ENCODE measurements around the gene ZFP82. TPM values are rescaled to one million over a fixed set of nuclear protein-coding genes. Genes with fewer than 3 reads are reported as not detected.

ZFP82 gene
- polyA plus RNA-seq, 1 donor, result 6.4 TPM

- Histone ChIP-seq H3K4me3 (ENCODE audit: low read length) (peak overlapping the region; percentile 40), H3K36me3 (ENCODE audit: control insufficient read depth, insufficient read depth, low read length) (no peaks in the 10 kb centered on the region), H3K9me3 (ENCODE audit: control insufficient read depth, low read depth, low read length) (peaks cover 3% of the 10 kb centered on the region), H3K27me3 (ENCODE audit: control insufficient read depth, insufficient read depth, low read length) (peaks cover 20% of the 10 kb centered on the region), H3K4me1 (ENCODE audit: control insufficient read depth, insufficient read depth, low read length) (no peaks in the 10 kb centered on the region), H3K27ac (ENCODE audit: low read length) (no peak overlapping the region)
- peak; percentile 15 to 62 for DNase-seq
- WGBS (ENCODE audit: insufficient coverage, low lambda C conversion rate), result 67% methylated on average over 1 of the region's 61 CpGs
Observed at GRCh38 chr19:36420961-36421748, 2.7 kb upstream of the ZFP82 start.

DNA sequence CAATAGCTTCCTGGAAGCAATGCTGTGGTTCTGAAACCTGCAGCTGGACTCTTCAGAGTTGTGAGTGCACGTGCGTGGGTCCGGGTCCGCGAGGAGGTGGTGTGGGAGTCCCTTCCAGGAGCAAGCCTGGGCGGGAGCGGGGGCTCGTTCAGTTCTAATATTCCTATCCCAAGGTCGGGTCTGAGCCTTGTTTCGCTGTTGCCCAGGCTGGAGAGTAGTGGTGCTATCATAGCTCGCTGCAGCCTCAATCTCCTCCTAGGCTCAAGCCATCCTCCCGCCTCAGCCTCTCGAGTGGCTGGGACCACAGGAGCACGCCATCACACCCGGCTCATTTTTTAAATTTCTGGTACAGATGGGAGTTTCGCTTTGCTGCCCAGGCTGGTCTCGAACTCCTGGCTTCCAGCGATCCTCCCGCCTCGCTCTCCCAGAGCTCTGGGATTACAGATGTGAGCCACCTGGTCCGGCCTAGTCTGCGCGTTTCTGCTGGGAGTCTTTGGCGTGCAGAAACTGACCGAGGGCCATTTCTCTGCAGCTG lies 625 bp downstream of the ZFP82 start:
- no peaks in the 10 kb centered on the region for H3K36me3 ChIP-seq (ENCODE audit: control insufficient read depth, insufficient read depth, low read length)
- H3K27me3 ChIP-seq (ENCODE audit: control insufficient read depth, insufficient read depth, low read length), result peaks cover 20% of the 10 kb centered on the region
- peaks cover 12% of the 10 kb centered on the region for H3K9me3 ChIP-seq (ENCODE audit: control insufficient read depth, low read depth, low read length)
- no CpG with 5 or more reads among the region's 25 CpGs for WGBS (ENCODE audit: insufficient coverage, low lambda C conversion rate)
- DNase-seq, result peak in 1 of 2 donors; percentile 14
- H3K4me3 ChIP-seq (ENCODE audit: low read length), result peak overlapping the region; percentile 82
- no peaks in the 10 kb centered on the region for H3K4me1 ChIP-seq (ENCODE audit: control insufficient read depth, insufficient read depth, low read length)
- peak overlapping the region; percentile 75 for H3K27ac ChIP-seq (ENCODE audit: low read length)

DNA sequence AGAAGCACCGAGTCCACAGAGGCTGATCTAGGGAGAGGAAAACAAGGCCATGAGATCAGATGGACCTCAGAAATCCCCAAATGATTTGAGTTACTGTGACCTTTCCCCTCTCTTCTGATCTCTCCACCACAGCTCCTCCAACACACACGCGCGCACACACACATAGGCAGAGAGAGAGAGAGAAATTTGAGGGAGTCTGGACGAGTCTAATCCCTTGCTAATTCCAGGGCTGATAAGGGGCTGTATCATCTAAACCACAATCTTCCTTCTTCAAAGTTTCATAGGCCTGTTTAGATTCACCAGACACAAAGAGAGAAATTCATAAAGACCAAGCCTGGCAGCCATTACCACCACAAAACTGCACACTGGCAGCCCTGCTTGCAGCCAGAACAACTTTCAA lies 8.6 kb downstream of the ZFP82 start:
- Histone ChIP-seq H3K27ac (ENCODE audit: low read length) (no peak overlapping the region), H3K36me3 (ENCODE audit: control insufficient read depth, insufficient read depth, low read length) (peaks cover 36% of the 10 kb centered on the region), H3K9me3 (ENCODE audit: control insufficient read depth, low read depth, low read length) (peaks cover 33% of the 10 kb centered on the region), H3K27me3 (ENCODE audit: control insufficient read depth, insufficient read depth, low read length) (no peaks in the 10 kb centered on the region), H3K4me3 (ENCODE audit: low read length) (no peak overlapping the region), H3K4me1 (ENCODE audit: control insufficient read depth, insufficient read depth, low read length) (no peaks in the 10 kb centered on the region)
- DNase-seq, result no peak
- WGBS (ENCODE audit: insufficient coverage, low lambda C conversion rate), result no CpG with 5 or more reads among the region's 5 CpGs

- no peaks in the 10 kb centered on the region for H3K4me1 ChIP-seq (ENCODE audit: control insufficient read depth, insufficient read depth, low read length)
- DNase-seq, result no peak
- H3K4me3 ChIP-seq (ENCODE audit: low read length), result no peak overlapping the region
- peaks cover 26% of the 10 kb centered on the region for H3K9me3 ChIP-seq (ENCODE audit: control insufficient read depth, low read depth, low read length)
- 100% methylated on average over 2 of the region's 3 CpGs for WGBS (ENCODE audit: insufficient coverage, low lambda C conversion rate)
- no peak overlapping the region for H3K27ac ChIP-seq (ENCODE audit: low read length)
- peaks cover 45% of the 10 kb centered on the region for H3K36me3 ChIP-seq (ENCODE audit: control insufficient read depth, insufficient read depth, low read length)
- no peaks in the 10 kb centered on the region for H3K27me3 ChIP-seq (ENCODE audit: control insufficient read depth, insufficient read depth, low read length)
Observed at GRCh38 chr19:36408101-36408500, 10.3 kb downstream of the ZFP82 start.

DNA sequence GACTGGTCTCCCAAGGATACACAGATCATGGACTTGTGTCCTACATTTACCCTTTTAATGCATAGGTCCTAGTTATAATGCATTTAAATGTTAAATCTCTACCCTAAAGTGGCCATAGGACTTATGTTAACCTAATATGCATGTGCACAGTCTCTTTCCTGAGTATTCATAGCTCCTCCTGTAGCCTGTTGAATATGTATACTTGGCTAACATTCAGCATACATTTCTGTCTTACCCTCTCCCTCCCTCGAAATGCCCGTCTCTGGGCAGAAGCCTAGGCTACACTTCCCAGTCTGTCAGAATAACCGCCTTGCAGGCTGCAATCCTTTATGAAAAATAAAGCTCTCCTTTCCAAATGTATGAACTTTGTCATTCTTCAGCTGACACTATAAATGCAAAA lies 13.9 kb downstream of the ZFP82 start:
- H3K4me1 ChIP-seq (ENCODE audit: control insufficient read depth, insufficient read depth, low read length), result no peaks in the 10 kb centered on the region
- peaks cover 55% of the 10 kb centered on the region for H3K36me3 ChIP-seq (ENCODE audit: control insufficient read depth, insufficient read depth, low read length)
- no peak overlapping the region for H3K27ac ChIP-seq (ENCODE audit: low read length)
- WGBS (ENCODE audit: insufficient coverage, low lambda C conversion rate), result no CpG with 5 or more reads among the region's 3 CpGs
- peaks cover 12% of the 10 kb centered on the region for H3K9me3 ChIP-seq (ENCODE audit: control insufficient read depth, low read depth, low read length)
- no peak for DNase-seq
- no peak overlapping the region for H3K4me3 ChIP-seq (ENCODE audit: low read length)
- H3K27me3 ChIP-seq (ENCODE audit: control insufficient read depth, insufficient read depth, low read length), result no peaks in the 10 kb centered on the region

GRCh38 chr19:36401475-36401874 lies 17.0 kb downstream of the ZFP82 start:
- H3K4me1 ChIP-seq (ENCODE audit: control insufficient read depth, insufficient read depth, low read length), result no peaks in the 10 kb centered on the region
- H3K36me3 ChIP-seq (ENCODE audit: control insufficient read depth, insufficient read depth, low read length), result peaks cover 34% of the 10 kb centered on the region
- peaks cover 3% of the 10 kb centered on the region for H3K9me3 ChIP-seq (ENCODE audit: control insufficient read depth, low read depth, low read length)
- no peak for DNase-seq
- no peaks in the 10 kb centered on the region for H3K27me3 ChIP-seq (ENCODE audit: control insufficient read depth, insufficient read depth, low read length)
- H3K4me3 ChIP-seq (ENCODE audit: low read length), result no peak overlapping the region
- H3K27ac ChIP-seq (ENCODE audit: low read length), result no peak overlapping the region
- 100% methylated on average over 5 of the region's 7 CpGs for WGBS (ENCODE audit: insufficient coverage, low lambda C conversion rate)

DNA sequence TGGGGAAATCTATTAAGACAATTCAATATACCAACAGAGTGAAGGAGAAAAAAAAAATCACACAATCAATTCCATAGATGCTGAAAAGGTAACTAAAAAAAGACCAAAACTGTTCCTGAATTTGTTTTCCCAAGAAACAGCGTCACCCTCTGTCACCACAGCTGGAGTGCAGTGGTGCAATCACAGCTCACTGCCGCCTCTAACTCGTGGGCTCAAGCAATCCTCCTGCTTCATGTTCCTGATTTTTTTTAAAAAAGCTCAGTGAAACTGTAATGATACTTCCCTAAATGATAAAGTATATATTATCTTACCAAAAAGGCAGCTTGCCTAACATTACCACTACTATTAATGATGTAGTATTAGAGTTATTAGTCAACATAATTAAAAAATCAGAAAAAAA lies 19.9 kb downstream of the ZFP82 start:
- H3K27ac ChIP-seq (ENCODE audit: low read length), result no peak overlapping the region
- DNase-seq, result no peak
- H3K4me1 ChIP-seq (ENCODE audit: control insufficient read depth, insufficient read depth, low read length), result no peaks in the 10 kb centered on the region
- H3K4me3 ChIP-seq (ENCODE audit: low read length), result no peak overlapping the region
- H3K27me3 ChIP-seq (ENCODE audit: control insufficient read depth, insufficient read depth, low read length), result no peaks in the 10 kb centered on the region
- H3K36me3 ChIP-seq (ENCODE audit: control insufficient read depth, insufficient read depth, low read length), result peaks cover 29% of the 10 kb centered on the region
- H3K9me3 ChIP-seq (ENCODE audit: control insufficient read depth, low read depth, low read length), result peaks cover 23% of the 10 kb centered on the region
- no CpG with 5 or more reads among the region's 3 CpGs for WGBS (ENCODE audit: insufficient coverage, low lambda C conversion rate)

DNA sequence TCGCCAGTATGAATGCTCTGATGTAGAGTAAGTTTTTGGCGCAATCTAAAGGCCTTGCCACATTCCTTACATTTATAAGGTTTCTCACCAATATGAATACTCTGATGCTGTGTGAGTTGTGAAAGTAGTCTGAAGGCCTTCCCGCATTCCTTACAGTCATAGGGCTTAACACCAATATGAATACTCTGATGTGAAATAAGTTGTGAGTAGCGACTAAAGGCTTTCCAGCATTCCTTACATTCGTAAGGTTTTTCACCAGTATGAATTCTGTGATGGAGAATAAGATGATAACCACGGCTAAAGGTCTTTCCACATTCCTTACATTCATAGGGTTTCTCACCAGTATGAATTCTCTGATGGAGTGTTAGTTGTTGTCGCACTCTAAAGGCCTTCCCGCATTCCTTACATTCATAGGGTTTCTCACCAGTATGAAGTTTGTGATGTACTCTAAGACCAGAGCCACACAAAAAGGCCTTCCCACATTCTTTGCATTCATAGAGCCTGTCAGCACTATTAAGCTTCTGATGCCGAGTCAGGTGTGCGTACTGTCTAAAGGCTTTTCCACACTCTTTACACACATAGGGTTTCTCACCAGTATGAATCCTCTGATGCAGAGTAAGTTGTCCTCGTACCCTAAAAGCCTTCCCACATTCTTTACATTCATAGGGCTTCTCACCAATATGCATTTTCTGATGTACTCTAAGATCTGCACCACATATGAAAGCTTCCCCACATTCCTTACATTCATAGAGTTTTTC lies 25.3 kb downstream of the ZFP82 start:
- Histone ChIP-seq H3K27ac (ENCODE audit: low read length) (no peak overlapping the region), H3K4me1 (ENCODE audit: control insufficient read depth, insufficient read depth, low read length) (no peaks in the 10 kb centered on the region), H3K4me3 (ENCODE audit: low read length) (no peak overlapping the region), H3K9me3 (ENCODE audit: control insufficient read depth, low read depth, low read length) (peaks cover 48% of the 10 kb centered on the region), H3K27me3 (ENCODE audit: control insufficient read depth, insufficient read depth, low read length) (no peaks in the 10 kb centered on the region), H3K36me3 (ENCODE audit: control insufficient read depth, insufficient read depth, low read length) (peaks cover 28% of the 10 kb centered on the region)
- DNase-seq, result peak in 1 of 2 donors; percentile 9
- 100% methylated on average over 3 of the region's 11 CpGs for WGBS (ENCODE audit: insufficient coverage, low lambda C conversion rate)

- H3K27ac ChIP-seq (ENCODE audit: low read length), result peak overlapping the region; percentile 90
- H3K27me3 ChIP-seq (ENCODE audit: control insufficient read depth, insufficient read depth, low read length), result no peaks in the 10 kb centered on the region
- no peaks in the 10 kb centered on the region for H3K9me3 ChIP-seq (ENCODE audit: control insufficient read depth, low read depth, low read length)
- peak overlapping the region; percentile 93 for H3K4me3 ChIP-seq (ENCODE audit: low read length)
- no peaks in the 10 kb centered on the region for H3K36me3 ChIP-seq (ENCODE audit: control insufficient read depth, insufficient read depth, low read length)
- H3K4me1 ChIP-seq (ENCODE audit: control insufficient read depth, insufficient read depth, low read length), result peaks cover 8% of the 10 kb centered on the region
- no CpG with 5 or more reads among the region's 10 CpGs for WGBS (ENCODE audit: insufficient coverage, low lambda C conversion rate)
- peak in 1 of 2 donors; percentile 4 for DNase-seq
Observed at GRCh38 chr19:36379510-36379819, 39.0 kb downstream of the ZFP82 start.

GRCh38 chr19:36378625-36379509 lies 39.6 kb downstream of the ZFP82 start, which contains the start of gene ZFP14:
Gene ZFP14, minus strand, starts transcription at chr19:36379201. Its CDS starts 11,309 bp downstream, at chr19:36367892.
- Histone ChIP-seq H3K27me3 (ENCODE audit: control insufficient read depth, insufficient read depth, low read length) (no peaks in the 10 kb centered on the region), H3K4me3 (ENCODE audit: low read length) (peak within 1 kb of the TSS; percentile 93), H3K4me1 (ENCODE audit: control insufficient read depth, insufficient read depth, low read length) (peaks cover 8% of the 10 kb centered on the region), H3K27ac (ENCODE audit: low read length) (peak within 1 kb of the TSS; percentile 90), H3K9me3 (ENCODE audit: control insufficient read depth, low read depth, low read length) (no peaks in the 10 kb centered on the region), H3K36me3 (ENCODE audit: control insufficient read depth, insufficient read depth, low read length) (no peaks in the 10 kb centered on the region)
- DNase-seq, result peak; percentile 95 to 97
- no CpG with 5 or more reads among the region's 69 CpGs for WGBS (ENCODE audit: insufficient coverage, low lambda C conversion rate)

Data from large intestine (tissue), 3 donors.